ENCODE measurements around the gene SIRT4.

- TF ChIP-seq RAD21 (IDR thresholded peaks at IDR 0.05 in 1 of 2, conservative IDR thresholded peaks at IDR 0.05 in 1 of 2; ENCODE audit: low read depth in 2 of 2, low read length in 2 of 2) (no peak), POLR2A (IDR thresholded peaks at IDR 0.05; ENCODE audit: control extremely low read depth in 1 of 2, low read depth in 2 of 2, low read length in 2 of 2) (no peak), ZNF274 (IDR thresholded peaks at IDR 0.05; ENCODE audit: borderline replicate concordance, extremely low read depth, low read length) (no peak), MAFK (IDR thresholded peaks at IDR 0.05; ENCODE audit: low read depth, low read length) (no peak), CBX8 (IDR thresholded peaks at IDR 0.05; ENCODE audit: borderline replicate concordance, low read depth, low read length) (no peak), POLR2AphosphoS5 (IDR thresholded peaks at IDR 0.05; ENCODE audit: low read depth, low read length) (no peak), USF2 (IDR thresholded peaks at IDR 0.05; ENCODE audit: low read length) (no peak), TEAD4 (IDR thresholded peaks at IDR 0.05; ENCODE audit: low read depth, low read length) (no peak), ATF2 (IDR thresholded peaks at IDR 0.05; ENCODE audit: low read length) (no peak), E2F6 (IDR thresholded peaks at IDR 0.05) (no peak), MAX (IDR thresholded peaks at IDR 0.05) (no peak), EZH2 (IDR thresholded peaks at IDR 0.05; ENCODE audit: low read depth, low read length, severe bottlenecking) (no peak)
- TF ChIP-seq, protein P1, sequence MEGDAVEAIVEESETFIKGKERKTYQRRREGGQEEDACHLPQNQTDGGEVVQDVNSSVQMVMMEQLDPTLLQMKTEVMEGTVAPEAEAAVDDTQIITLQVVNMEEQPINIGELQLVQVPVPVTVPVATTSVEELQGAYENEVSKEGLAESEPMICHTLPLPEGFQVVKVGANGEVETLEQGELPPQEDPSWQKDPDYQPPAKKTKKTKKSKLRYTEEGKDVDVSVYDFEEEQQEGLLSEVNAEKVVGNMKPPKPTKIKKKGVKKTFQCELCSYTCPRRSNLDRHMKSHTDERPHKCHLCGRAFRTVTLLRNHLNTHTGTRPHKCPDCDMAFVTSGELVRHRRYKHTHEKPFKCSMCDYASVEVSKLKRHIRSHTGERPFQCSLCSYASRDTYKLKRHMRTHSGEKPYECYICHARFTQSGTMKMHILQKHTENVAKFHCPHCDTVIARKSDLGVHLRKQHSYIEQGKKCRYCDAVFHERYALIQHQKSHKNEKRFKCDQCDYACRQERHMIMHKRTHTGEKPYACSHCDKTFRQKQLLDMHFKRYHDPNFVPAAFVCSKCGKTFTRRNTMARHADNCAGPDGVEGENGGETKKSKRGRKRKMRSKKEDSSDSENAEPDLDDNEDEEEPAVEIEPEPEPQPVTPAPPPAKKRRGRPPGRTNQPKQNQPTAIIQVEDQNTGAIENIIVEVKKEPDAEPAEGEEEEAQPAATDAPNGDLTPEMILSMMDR (IDR thresholded peaks at IDR 0.05; ENCODE audit: control extremely low read depth in 1 of 3, insufficient read depth in 1 of 3, low read depth in 1 of 3, low read length in 3 of 3): no peak
Observed at GRCh38 chr12:120278137-120279069, 23.7 kb upstream of the SIRT4 start.

Data from H1 (cell line).